K562 (cell line): ENCODE measurements around the gene MED15. TPM values are rescaled to one million over a fixed set of nuclear protein-coding genes. Genes with fewer than 3 reads are reported as not detected.

Source experiments
- CCAR2 ChIP-seq: fragments of 200-400 bp; formaldehyde crosslinking; IDR thresholded peaks from 2 replicates; pipeline ENCODE4 v1.6.1; 2017; ENCODE audit warnings: mild to moderate bottlenecking, low read depth, low read length
- CHAMP1 ChIP-seq: fragments of 450-650 bp; IDR thresholded peaks from 2 replicates; pipeline ENCODE4 v1.6.1; 2016; ENCODE audit warnings: mild to moderate bottlenecking
- CSDE1 ChIP-seq, 2 experiments: fragments of 450-650 bp; IDR thresholded peaks; 2 replicates each; pipeline ENCODE4 v1.6.1; 2016; ENCODE audit warnings: mild to moderate bottlenecking in 1 of 2
- ETV6 ChIP-seq, 3 experiments: fragments of 150-350 bp in 1 of 3; sonication (generic) in 1 of 3; formaldehyde crosslinking in 1 of 3; IDR thresholded peaks; 2 replicates each; pipeline versions ENCODE4 v1.6.1 to v1.8.0; 2014 to 2022; ENCODE audit warnings: borderline replicate concordance in 2 of 3, low read depth in 2 of 3, antibody characterized with exemption in 1 of 3, low read length in 1 of 3, mild to moderate bottlenecking in 1 of 3, missing genetic modification reagents in 1 of 3
- FOXJ3 ChIP-seq: sonication (generic); formaldehyde crosslinking; IDR thresholded peaks from 2 replicates; pipeline ENCODE4 v1.4.0; 2020; ENCODE audit warnings: mild to moderate bottlenecking, missing genetic modification reagents
- FOXP4 ChIP-seq: sonication (generic); formaldehyde crosslinking; IDR thresholded peaks from 2 replicates; pipeline ENCODE4 v1.8.0; 2022; ENCODE audit warnings: mild to moderate bottlenecking, missing genetic modification reagents, borderline replicate concordance
- HMBOX1 ChIP-seq: sonication (generic); IDR thresholded peaks from 2 replicates; pipeline ENCODE4 v1.6.1; 2016
- HNRNPUL1 ChIP-seq: fragments of 200-400 bp; formaldehyde crosslinking; IDR thresholded peaks from 2 replicates; pipeline ENCODE4 v1.6.1; 2017; ENCODE audit warnings: low read length
- KAT7 ChIP-seq: sonication (generic); formaldehyde crosslinking; IDR thresholded peaks from 2 replicates; pipeline ENCODE4 v1.8.0; 2022; ENCODE audit warnings: missing genetic modification reagents, mild to moderate bottlenecking, borderline replicate concordance
- KDM1A ChIP-seq, 2 experiments: fragments of 450-650 bp; IDR thresholded peaks; 2 replicates each; pipeline ENCODE4 v1.6.1; 2016; ENCODE audit warnings: mild to moderate bottlenecking in 2 of 2
- NFYB ChIP-seq: IDR thresholded peaks from 2 replicates; pipeline ENCODE4 v1.6.1; 2011; ENCODE audit warnings: mild to moderate bottlenecking, moderate library complexity; ENCODE audit not compliant: insufficient read length; ENCODE audit errors: extremely low read depth
- NR2C2 ChIP-seq, 2 experiments: fragments of 200-800 bp in 1 of 2; sonication (Bioruptor generic) in 1 of 2; sonication (generic) in 1 of 2; formaldehyde crosslinking in 1 of 2; IDR thresholded peaks; 2 replicates each; pipeline versions ENCODE4 v1.6.1 to v1.8.0; 2016 to 2022; ENCODE audit warnings: mild to moderate bottlenecking in 1 of 2, missing compliant biosample characterization in 1 of 2, missing genetic modification characterization in 1 of 2, missing genetic modification reagents in 1 of 2
- PRMT5 ChIP-seq: sonication (generic); formaldehyde crosslinking; IDR thresholded peaks from 2 replicates; pipeline ENCODE4 v1.5.0; 2020; ENCODE audit warnings: missing genetic modification reagents
- SAFB ChIP-seq: fragments of 200-400 bp; formaldehyde crosslinking; IDR thresholded peaks from 2 replicates; pipeline ENCODE4 v1.6.1; 2017; ENCODE audit warnings: low read depth, low read length, borderline replicate concordance
- TAF1 ChIP-seq: IDR thresholded peaks from 2 replicates; pipeline ENCODE4 v1.6.1; 2011; ENCODE audit warnings: mild to moderate bottlenecking, low read length, moderate library complexity; ENCODE audit not compliant: insufficient read depth, control insufficient read depth, severe bottlenecking; ENCODE audit errors: extremely low read depth
- TFE3 ChIP-seq: fragments of 450-650 bp; formaldehyde crosslinking; IDR thresholded peaks from 2 replicates; pipeline ENCODE4 v1.4.0; 2020; ENCODE audit warnings: mild to moderate bottlenecking, mixed read lengths
- ZNF134 ChIP-seq: fragments of 250-450 bp; sonication (Bioruptor Pico); conservative IDR thresholded peaks from 2 replicates; pipeline ENCODE4 v1.4.0; 2020
- ZNF57 ChIP-seq: fragments of 450-650 bp; formaldehyde crosslinking; IDR thresholded peaks from 2 replicates; pipeline ENCODE4 v1.4.0; 2020; ENCODE audit warnings: mild to moderate bottlenecking, moderate library complexity
- polyA plus RNA-seq, 8 experiments: library from polyadenylated mRNA; depleted of rRNA in 4 of 8; stranded (reverse) in 5 of 8; unstranded in 3 of 8; fragments of >200 nt; fragmentation: Nextera tagmentation in 2 of 8; fragmentation: Illumina TruSeq in 1 of 8; extraction: Ambion mirVana in 2 of 8; extraction: Trizol in 1 of 8; gene quantifications; 2 replicates each; pipeline versions ENCODE4 v1.2.1 to v1.2.3, GENCODE V29; 2011 to 2014; ENCODE audit warnings: inconsistent platforms in 1 of 8, missing spikeins in 1 of 8
- total RNA-seq, 7 experiments: library from RNA; depleted of rRNA in 6 of 7; stranded (reverse); fragments of >200 nt in 6 of 7; fragmentation: Illumina TruSeq in 2 of 7; extraction: Trizol in 2 of 7; gene quantifications; 2 replicates each; pipeline versions ENCODE4 v1.2.1 to v1.2.3, GENCODE V29; 2011 to 2021; ENCODE audit warnings: low replicate concordance in 1 of 7

MED15 gene
- total and polyA plus RNA-seq, 9 of the 15 experiments (the other 6 are each of a cell fraction or from before 2014, with no cell fraction given) = 4.0 to 271 (median 60.1) TPM

- TF ChIP-seq KAT7 (CRISPR knock-in tag) (no peak), KDM1A (IDR thresholded peaks at IDR 0.05) (no peak), PRMT5 (no peak), TFE3 (CRISPR knock-in tag) (no peak), CCAR2 (no peak), HNRNPUL1 (no peak), ETV6 (IDR thresholded peaks at IDR 0.05; ENCODE audit: borderline replicate concordance in 1 of 2, low read depth in 2 of 2, low read length in 1 of 2) (no peak), ETV6 (CRISPR knock-in tag; IDR thresholded peaks at IDR 0.05; ENCODE audit: borderline replicate concordance) (no peak), FOXJ3 (CRISPR knock-in tag) (no peak), NFYB (no peak), SAFB (no peak), FOXP4 (CRISPR knock-in tag) (0 out of 2 replicates have a peak, but pooled peaks have one; percentile 10), CSDE1 (IDR thresholded peaks at IDR 0.05) (no peak), TAF1 (no peak), CHAMP1 (no peak), NR2C2 (CRISPR knock-in tag; IDR thresholded peaks at IDR 0.05) (no peak), NR2C2 (tag; IDR thresholded peaks at IDR 0.05) (no peak), ZNF134 (0 out of 2 replicates have a peak, but pooled peaks have one; percentile 22), ZNF57 (CRISPR knock-in tag) (0 out of 2 replicates have a peak, but pooled peaks have one; percentile 9), HMBOX1 (no peak)
Observed at GRCh38 chr22:20549232-20549841, 41.9 kb downstream of the MED15 start (continued).
